Suprapubic skin (tissue), 4 donors: ENCODE data around the gene ESPNL.

Experiments
- CTCF ChIP-seq, 2 donors: fragments of 200-600 bp in 1 of 2; fragments of 450-650 bp in 1 of 2; sonication (generic) in 1 of 2; IDR thresholded peaks; one replicate each; pipeline ENCODE4 v1.5.1; 2016 to 2019; ENCODE audit warnings: antibody characterized with exemption in 2 of 2, mild to moderate bottlenecking in 1 of 2, moderate library complexity in 1 of 2
- EP300 ChIP-seq: sonication (generic); formaldehyde crosslinking; IDR thresholded peaks from one replicate; pipeline ENCODE4 v1.6.1; 2017; ENCODE audit warnings: antibody characterized with exemption
- POLR2A ChIP-seq, 2 donors: fragments of 450-650 bp; IDR thresholded peaks; one replicate each; pipeline ENCODE4 v1.6.1; 2017; ENCODE audit warnings: antibody characterized with exemption in 2 of 2, mild to moderate bottlenecking in 2 of 2, moderate library complexity in 2 of 2
- POLR2AphosphoS5 ChIP-seq, 3 donors: sonication (generic); formaldehyde crosslinking; IDR thresholded peaks; one replicate each; pipeline ENCODE4 v1.6.1; 2017; ENCODE audit warnings: antibody characterized with exemption in 3 of 3

- TF ChIP-seq CTCF (IDR thresholded peaks at IDR 0.05) (no peak), POLR2A (IDR thresholded peaks at IDR 0.05) (no peak), POLR2AphosphoS5 (IDR thresholded peaks at IDR 0.05) (no peak), EP300 (no peak)
These were observed 55.9 kb downstream of the ESPNL start for GRCh38 chr2:238155761-238156694.
